ENCODE data around the gene RAB26.

- TF ChIP-seq POLR2A (IDR thresholded peaks at IDR 0.05) (no peak), CTCF (IDR thresholded peaks at IDR 0.05) (no peak), POLR2AphosphoS5 (IDR thresholded peaks at IDR 0.05) (no peak)
Measured at GRCh38 chr16:2196981-2197511, 48.6 kb downstream of the RAB26 start.
